ENCODE data around the gene MYO1E. TPM values are rescaled to one million over a fixed set of nuclear protein-coding genes. Genes with fewer than 3 reads are reported as not detected.

MYO1E gene
- total RNA-seq, 1 donor from 2014 or later: 84.6 TPM

DNA sequence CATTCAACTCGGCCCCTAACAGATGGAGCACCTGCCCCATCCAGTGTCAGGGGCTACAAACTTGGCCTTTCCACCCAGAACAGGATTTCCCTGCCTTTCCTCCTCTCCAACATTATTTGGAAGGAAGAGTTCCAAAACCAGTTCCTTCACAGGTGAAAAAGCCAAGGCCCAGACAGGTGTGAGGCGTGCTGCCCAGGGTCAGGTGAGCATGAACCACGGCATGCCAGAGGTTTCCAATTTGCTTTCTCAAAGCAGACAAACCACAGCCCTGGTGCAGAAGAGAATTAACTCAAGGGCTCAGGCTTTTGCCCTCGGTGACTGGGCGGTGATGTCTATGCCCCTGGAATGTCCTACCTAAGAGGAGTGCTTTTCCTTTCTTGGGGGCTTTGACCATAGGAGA, 122.9 kb downstream of the MYO1E start:
- H3K27me3 Mint-ChIP-seq (ENCODE audit: unreplicated experiment): no peaks in the 10 kb centered on the region
- H3K27ac Mint-ChIP-seq (ENCODE audit: unreplicated experiment): no peak overlapping the region
- H3K4me1 Mint-ChIP-seq (ENCODE audit: unreplicated experiment): peaks cover 2% of the 10 kb centered on the region
- TF ChIP-seq, protein P1, sequence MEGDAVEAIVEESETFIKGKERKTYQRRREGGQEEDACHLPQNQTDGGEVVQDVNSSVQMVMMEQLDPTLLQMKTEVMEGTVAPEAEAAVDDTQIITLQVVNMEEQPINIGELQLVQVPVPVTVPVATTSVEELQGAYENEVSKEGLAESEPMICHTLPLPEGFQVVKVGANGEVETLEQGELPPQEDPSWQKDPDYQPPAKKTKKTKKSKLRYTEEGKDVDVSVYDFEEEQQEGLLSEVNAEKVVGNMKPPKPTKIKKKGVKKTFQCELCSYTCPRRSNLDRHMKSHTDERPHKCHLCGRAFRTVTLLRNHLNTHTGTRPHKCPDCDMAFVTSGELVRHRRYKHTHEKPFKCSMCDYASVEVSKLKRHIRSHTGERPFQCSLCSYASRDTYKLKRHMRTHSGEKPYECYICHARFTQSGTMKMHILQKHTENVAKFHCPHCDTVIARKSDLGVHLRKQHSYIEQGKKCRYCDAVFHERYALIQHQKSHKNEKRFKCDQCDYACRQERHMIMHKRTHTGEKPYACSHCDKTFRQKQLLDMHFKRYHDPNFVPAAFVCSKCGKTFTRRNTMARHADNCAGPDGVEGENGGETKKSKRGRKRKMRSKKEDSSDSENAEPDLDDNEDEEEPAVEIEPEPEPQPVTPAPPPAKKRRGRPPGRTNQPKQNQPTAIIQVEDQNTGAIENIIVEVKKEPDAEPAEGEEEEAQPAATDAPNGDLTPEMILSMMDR (IDR thresholded peaks at IDR 0.05): no peak
- H3K4me3 Mint-ChIP-seq (ENCODE audit: unreplicated experiment): no peak overlapping the region
- peaks cover 15% of the 10 kb centered on the region for H3K36me3 Mint-ChIP-seq (ENCODE audit: unreplicated experiment)
- DNase-seq (ENCODE audit: extremely low spot score, unreplicated experiment): no peak
- H3K9me3 Mint-ChIP-seq (ENCODE audit: unreplicated experiment): no peaks in the 10 kb centered on the region

DNA sequence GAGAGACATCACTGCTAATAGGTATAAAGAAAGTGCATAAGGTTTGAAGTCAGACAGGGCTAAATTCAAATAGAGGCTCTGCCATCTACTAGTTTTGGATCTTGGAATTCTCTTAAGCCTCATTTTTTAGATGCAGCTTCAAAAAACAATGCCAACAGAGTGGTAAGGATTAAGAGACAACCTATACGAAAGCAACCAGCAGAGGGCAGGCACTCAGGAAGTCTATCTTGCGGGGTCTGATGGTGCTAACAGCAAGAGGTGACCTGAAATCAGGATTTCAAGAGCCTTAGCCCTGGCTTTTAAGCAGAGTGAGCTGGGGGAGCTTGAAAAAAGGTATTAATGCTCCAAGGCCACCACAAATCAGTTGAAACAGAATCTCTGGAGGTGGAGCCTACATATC, 125.3 kb downstream of the MYO1E start:
- H3K9me3 Mint-ChIP-seq (ENCODE audit: unreplicated experiment): no peaks in the 10 kb centered on the region
- H3K4me1 Mint-ChIP-seq (ENCODE audit: unreplicated experiment): peaks cover 2% of the 10 kb centered on the region
- no peak overlapping the region for H3K4me3 Mint-ChIP-seq (ENCODE audit: unreplicated experiment)
- H3K36me3 Mint-ChIP-seq (ENCODE audit: unreplicated experiment): no peaks in the 10 kb centered on the region
- TF ChIP-seq, protein P1 (IDR thresholded peaks at IDR 0.05): peak; percentile 68
- DNase-seq (ENCODE audit: extremely low spot score, unreplicated experiment): no peak
- H3K27me3 Mint-ChIP-seq (ENCODE audit: unreplicated experiment): no peaks in the 10 kb centered on the region
- H3K27ac Mint-ChIP-seq (ENCODE audit: unreplicated experiment): no peak overlapping the region

DNA sequence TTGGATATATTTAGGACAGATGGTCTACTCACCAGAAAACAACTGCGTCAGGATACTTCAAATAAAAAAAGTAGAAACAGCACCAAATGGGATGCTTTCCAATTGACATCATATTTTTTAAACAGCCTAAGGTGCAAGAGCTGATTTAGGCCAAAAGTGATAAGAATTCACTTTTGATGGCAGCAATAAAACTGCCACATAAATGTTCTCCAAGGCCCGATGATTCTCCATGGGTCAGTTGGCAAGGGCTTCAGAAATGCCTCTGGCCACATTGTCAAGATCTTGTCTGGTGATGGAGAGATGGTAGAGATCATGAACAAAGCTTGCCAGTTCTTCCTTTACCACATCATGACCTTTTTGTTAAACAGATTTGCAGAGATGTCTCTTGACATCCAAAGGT, 127.1 kb downstream of the MYO1E start:
- H3K4me1 Mint-ChIP-seq (ENCODE audit: unreplicated experiment): peaks cover 2% of the 10 kb centered on the region
- H3K4me3 Mint-ChIP-seq (ENCODE audit: unreplicated experiment): no peak overlapping the region
- no peaks in the 10 kb centered on the region for H3K27me3 Mint-ChIP-seq (ENCODE audit: unreplicated experiment)
- TF ChIP-seq, protein P1 (IDR thresholded peaks at IDR 0.05): no peak
- DNase-seq (ENCODE audit: extremely low spot score, unreplicated experiment): no peak
- H3K27ac Mint-ChIP-seq (ENCODE audit: unreplicated experiment): no peak overlapping the region
- H3K9me3 Mint-ChIP-seq (ENCODE audit: unreplicated experiment): no peaks in the 10 kb centered on the region
- peaks cover 4% of the 10 kb centered on the region for H3K36me3 Mint-ChIP-seq (ENCODE audit: unreplicated experiment)

DNA sequence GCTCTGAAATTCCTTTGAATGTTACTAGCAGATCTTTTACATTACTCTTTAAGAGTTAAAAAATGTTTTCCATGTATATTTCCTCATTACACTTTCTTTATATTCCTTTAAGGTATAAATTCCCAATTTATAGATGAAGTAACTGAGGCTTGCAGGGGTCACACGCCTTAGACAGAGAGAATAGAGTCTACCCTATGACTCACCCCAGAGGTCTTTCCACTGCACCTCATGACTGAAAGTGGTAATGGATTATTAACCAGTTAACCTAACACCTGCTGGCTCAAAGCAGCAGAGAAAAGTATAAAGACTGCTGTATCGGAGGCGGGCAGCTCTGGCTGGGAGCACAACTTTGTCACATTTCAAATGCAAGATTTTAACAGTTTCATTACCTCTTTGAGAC, 128.3 kb downstream of the MYO1E start:
- Mint-ChIP-seq H3K36me3 (ENCODE audit: unreplicated experiment) (peaks cover 4% of the 10 kb centered on the region), H3K4me1 (ENCODE audit: unreplicated experiment) (peaks cover 5% of the 10 kb centered on the region), H3K27me3 (ENCODE audit: unreplicated experiment) (no peaks in the 10 kb centered on the region), H3K9me3 (ENCODE audit: unreplicated experiment) (no peaks in the 10 kb centered on the region), H3K4me3 (ENCODE audit: unreplicated experiment) (no peak overlapping the region), H3K27ac (ENCODE audit: unreplicated experiment) (no peak overlapping the region)
- TF ChIP-seq, protein P1 (IDR thresholded peaks at IDR 0.05): no peak
- no peak for DNase-seq (ENCODE audit: extremely low spot score, unreplicated experiment)

DNA sequence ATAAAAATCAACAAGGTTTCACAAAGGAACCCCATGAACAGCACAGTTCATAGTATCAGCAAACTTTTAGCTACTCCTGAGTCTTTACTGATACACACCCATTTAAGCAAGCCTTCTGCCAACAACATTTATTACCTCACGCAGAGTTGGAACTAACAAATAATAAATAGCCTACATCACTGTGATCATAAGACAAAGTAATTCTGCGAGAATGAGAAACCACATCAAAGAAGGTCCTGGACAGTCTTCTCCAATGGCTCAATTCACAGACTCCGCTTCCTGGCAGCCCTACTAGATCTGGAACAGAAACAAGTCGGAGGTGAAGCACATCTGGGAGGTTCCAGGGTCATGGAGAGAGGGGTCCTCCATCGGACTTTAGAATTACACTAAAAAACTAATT, 129.0 kb downstream of the MYO1E start:
- Mint-ChIP-seq H3K4me3 (ENCODE audit: unreplicated experiment) (no peak overlapping the region), H3K36me3 (ENCODE audit: unreplicated experiment) (peaks cover 4% of the 10 kb centered on the region), H3K9me3 (ENCODE audit: unreplicated experiment) (no peaks in the 10 kb centered on the region), H3K27me3 (ENCODE audit: unreplicated experiment) (no peaks in the 10 kb centered on the region), H3K4me1 (ENCODE audit: unreplicated experiment) (peaks cover 5% of the 10 kb centered on the region), H3K27ac (ENCODE audit: unreplicated experiment) (no peak overlapping the region)
- DNase-seq (ENCODE audit: extremely low spot score, unreplicated experiment): no peak
- TF ChIP-seq, protein P1 (IDR thresholded peaks at IDR 0.05): no peak
